Activated CD4-positive, alpha-beta T cell treated with anti-CD3 and anti-CD28 coated beads, Interleukin-2, Interleukin-4, amounts not matched to agents 100 ng/mL and 50 ng/mL, durations not matched to agents 16 hours and 8 hours (primary cell): ENCODE data around the gene RHNO1.

Experiments
- DNase-seq: peaks from one replicate; pipeline ENCODE4 v3.0.0-alpha.2; 2020; ENCODE audit warnings: low spot score

Gene RHNO1

DNA sequence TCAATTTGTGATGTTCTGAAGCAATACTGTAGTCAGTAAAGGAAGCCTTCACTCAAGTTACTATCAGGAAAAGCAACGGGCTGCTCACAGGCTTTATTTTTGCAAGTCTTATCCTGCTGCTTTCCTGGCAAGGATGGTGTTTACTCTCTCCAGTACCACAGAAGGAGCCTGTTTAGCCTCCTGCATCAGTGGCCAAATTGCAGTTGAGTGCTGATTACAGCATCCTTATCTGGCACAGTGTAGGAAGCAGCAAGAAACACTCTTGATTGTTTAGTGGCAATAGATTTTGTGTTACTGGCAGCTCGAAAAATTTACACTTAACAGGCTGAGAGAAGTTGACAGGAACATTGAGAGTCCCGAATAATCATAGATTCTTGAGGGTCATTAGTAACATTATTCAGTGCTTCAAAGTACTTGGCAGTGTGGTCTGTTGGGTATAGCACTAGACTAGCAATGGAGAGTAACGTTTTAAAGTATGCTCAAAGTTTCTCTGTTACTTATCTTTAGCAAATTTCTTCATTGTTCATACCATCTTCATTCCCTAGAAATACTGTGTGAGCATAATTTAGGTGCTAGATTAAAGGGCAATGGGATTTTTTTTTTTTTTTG, 25.4 kb downstream of the RHNO1 start:
- DNase-seq = no peak

DNA sequence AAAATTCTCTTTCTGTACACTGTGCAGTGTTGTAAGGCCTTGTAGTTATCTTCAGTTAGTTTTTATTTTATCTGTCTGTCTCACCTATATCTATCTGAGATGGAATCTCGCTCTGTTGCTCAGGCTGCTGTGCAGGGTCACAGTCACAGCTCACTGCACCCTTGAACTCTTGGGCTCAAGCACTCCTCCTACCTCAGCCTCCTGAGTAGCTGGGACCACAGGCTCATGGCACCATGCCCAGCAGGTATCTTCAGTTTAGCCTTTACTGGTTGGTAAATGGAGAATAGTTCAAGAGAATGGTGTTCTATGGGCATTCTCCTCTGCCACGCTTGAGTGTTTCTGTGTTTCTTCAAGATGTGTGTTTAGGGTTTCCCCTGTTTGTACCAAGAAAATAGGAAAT, 27.2 kb downstream of the RHNO1 start:
- DNase-seq = no peak

DNA sequence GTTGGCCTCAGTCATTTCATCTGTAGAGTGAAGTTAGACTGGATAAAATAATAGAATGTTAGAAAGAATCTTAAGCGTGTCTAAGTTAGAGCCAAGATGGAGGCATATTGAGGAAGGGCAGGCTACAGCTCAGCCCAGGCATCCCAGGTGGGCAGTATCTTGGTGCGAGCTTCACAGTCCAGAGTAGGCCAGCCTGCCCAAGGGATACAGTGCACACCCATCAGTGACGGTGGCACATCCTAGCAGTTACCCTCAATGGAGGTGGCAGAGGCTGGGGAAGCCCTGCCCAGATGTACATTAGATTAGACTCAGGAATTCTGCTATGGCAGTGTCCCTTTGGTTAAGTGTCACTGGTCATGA, 35.2 kb downstream of the RHNO1 start:
- DNase-seq = no peak

DNA sequence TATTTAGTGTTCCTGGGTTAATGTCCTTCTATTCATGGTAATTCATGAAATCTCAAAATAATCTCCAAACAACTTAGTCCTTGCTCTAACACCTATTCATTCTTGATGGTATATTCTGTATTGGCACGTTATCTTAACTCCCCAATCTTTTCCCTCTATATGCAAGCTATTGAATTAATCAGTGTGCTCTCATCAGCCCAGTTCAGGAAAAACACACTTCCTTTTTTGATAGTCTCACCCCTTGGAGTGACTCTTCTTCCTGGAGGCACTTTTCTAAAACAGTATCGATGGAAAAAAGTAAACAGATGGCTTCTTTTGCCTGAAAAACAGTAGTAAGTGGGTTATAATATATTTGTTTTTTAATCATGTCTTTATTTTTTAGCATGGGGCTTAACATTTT, 42.2 kb downstream of the RHNO1 start:
- no peak for DNase-seq

DNA sequence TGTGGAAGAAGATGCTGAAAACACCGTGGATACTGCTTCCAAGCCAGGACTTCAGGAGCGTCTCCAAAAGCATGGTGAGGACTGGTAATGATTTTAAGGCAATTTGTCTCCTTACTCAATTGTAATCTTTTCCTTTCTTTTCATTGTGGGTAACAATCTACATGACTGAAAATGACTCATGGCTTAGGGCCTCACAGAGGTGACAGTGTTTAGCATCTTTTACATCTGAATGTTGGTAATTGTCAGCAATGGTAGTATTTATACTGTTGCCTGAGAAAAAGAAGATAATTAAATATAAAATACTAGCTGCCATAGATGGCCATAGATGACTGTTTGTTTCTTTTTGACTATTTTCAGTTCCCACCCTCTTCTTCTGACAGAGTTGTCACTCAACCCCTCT, 45.3 kb downstream of the RHNO1 start:
- DNase-seq = no peak

DNA sequence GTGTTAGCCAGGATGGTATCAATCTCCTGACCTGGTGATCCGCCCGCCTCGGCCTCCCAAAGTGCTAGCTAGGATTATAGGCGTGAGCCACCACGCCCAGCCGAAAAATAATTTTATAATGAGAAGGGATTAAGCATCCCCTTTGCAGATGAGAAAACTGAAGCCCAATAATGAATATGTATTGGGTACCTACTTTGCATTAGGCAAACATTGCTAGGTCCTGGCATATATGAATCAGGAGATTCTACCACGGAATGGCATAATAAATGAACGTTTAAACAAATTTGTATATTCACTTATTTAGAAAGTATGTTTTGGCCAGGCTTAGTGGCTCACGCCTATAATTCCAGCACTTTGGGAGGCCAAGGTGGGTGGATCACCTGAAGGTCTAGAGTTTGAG, 46.0 kb downstream of the RHNO1 start:
- DNase-seq = no peak

DNA sequence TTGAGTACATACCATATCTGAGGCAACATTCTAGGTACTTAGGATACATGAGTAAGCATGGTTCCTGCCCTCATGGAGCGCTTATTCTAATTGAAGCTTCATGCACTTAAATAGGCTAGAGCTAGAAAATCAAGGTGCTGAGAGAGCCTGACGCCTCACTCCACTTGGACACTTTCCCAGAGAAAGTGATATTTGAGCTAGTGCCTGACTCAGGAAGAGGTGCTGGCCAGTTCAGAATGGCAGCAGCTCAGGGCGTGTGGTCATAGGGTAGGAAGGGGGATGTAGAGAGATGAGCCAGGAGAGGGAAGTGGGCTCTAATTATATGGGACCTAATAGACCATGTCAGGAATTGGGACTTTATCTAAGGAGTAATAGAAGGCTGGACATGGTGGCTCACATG, 47.0 kb downstream of the RHNO1 start:
- DNase-seq = no peak

DNA sequence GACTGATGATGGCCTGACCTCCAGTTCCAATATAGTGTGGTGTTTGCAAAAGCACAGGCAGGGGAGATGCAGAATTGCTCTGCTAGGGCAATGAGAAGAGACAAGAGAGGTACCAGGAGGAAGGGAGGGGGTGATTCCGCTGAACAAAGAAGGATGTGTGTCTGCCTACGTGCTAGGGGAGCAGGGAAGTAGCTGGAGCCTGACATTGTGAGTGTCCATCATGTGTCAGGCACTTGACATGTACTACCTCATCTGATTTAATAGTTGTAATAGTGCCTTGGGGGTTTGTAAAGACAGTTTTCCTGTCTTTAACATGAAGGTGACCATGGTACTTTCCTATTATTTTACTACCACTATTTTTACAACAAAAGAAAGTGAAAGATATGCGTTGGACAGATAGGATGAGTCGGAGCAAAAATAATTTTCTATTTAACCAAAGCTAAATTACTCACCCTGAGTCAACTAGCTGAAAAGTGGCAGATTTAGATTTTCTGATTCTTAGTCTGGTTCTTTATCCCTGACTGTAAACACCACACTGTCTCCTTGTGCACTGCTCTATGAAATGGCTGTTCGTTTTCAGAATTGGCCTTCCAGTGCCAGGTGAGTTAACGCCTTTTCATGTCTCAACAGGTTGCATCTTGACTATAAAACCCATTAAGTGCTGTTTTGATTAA, 48.4 kb downstream of the RHNO1 start:
- DNase-seq = peak; percentile 11

DNA sequence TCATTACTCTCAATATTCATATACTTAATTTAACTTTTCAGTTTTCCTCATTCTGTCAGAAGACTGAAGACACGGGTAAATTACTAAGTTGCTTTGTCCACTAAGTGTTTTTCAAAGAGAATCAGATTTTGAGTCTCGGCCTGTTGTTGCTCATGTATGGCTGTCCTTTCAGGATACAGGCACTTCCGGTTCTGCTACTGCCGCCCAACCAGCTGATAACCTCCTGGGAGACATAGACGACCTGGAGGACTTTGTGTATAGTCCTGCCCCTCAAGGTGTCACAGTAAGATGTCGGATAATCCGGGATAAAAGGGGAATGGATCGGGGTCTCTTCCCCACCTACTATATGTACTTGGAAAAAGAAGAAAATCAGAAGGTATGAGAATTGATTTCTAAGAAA, 53.8 kb downstream of the RHNO1 start:
- DNase-seq = no peak

DNA sequence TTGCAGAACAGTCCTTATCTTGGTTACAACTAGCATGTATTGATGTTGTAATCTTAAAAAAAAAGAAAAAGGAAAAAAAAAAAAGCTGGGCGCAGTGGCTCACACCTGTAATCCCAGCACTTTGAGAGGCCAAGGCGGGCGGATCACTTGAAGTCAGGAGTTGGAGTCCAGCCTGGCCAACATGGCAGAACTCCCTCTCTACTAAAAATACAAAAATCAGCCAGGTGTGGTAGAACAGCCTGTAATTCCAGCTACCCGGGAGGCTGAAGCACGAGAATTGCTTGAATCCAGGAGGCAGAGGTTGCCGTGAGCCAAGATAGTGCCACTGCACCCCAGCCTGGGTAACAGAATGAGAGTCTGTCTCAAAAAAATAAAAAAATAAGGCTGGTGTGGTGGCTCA, 56.6 kb downstream of the RHNO1 start:
- DNase-seq = no peak

DNA sequence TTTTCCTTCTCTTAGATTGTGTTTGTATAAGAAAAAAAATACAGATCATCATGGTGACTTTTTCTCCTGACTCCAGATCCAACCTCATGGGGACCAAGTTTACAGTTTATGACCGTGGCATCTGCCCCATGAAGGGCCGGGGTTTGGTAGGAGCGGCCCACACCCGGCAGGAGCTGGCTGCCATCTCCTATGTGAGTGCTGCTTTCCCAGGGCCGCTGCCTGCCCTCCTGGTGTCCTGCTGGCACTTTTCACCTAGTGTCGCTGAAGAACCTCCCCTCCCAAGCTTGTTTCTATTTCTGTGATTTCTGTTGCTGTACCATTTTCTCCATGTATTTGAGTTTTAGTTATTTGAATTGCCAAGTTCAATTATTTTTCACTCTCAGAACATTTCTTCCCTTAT, 57.3 kb downstream of the RHNO1 start:
- DNase-seq = no peak

DNA sequence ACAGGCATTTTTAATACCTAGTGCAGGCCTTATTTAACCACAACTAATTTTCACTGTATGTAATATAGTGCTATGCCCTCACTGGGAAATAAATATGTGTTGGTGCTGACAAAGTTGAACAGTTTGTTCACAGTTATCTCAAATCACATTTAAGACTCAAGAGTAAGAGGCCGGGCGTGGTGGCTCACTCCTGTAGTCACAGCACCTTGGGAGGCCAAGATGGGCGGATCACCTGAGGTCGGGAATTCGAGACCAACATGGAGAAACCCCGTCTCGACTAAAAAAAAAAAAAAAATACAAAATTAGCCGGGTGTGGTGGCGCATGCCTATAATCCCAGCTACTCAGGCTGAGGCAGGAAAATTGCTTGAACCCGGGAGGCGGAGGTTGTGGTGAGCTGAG, 59.3 kb downstream of the RHNO1 start:
- no peak for DNase-seq

DNA sequence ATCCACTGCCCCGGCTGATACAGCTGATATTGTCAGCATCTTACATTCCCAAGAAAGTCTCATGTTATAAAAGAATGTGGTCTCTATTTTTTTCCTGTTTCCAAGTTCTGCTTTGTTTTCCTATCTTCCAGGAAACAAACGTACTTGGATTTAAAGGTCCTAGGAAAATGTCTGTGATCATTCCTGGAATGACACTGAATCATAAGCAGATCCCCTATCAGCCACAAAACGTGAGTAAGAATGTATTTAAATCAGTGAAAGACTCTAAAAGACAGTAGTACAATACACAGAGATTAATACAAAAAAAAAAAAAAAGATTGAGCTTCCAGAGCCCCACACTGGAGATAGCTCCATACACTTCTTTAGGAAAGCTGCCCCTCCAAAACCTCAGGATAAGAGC, 60.5 kb downstream of the RHNO1 start:
- no peak for DNase-seq
